ENCODE measurements around the gene CDR2. TPM values are rescaled to one million over a fixed set of nuclear protein-coding genes. Genes with fewer than 3 reads are reported as not detected.

Gene CDR2
- total and polyA plus RNA-seq, 12 donors, result 11.3 to 31.2 (median 17.7) TPM

DNA sequence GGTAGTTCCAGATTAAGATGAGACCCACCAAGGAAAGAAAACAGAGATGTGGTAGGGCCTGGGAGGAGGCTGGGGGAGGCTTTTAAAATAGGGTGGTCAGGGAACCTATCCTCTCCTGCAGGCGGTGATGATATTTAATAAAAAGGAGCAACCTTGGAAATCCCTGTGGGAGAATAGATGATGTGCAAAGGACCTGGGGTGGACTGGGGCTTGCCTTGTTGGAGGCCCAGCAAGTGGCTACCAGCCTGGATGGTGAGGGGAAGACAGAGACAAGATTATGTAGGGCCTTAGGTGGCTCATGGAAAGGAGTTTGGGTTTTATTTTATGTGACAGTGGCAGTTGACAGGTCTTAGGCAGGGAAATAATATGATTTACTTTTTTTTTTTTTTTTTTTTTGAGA lies 75.4 kb downstream of the CDR2 start:
- peak overlapping the region in 4 of 5 donors; percentile 96 to 97 (median 96) for H3K27ac ChIP-seq
- H3K27me3 ChIP-seq, result no peaks in the 10 kb centered on the region
- 95 to 100% (median 98%) methylated on average over 1 of the region's 1 CpG for whole genome bisulfite sequencing, 4 donors
- H3K36me3 ChIP-seq (replicated peaks in 1 of 2), result peaks cover 0 to 16% of the 10 kb centered on the region in 2 donors
- H3K4me1 ChIP-seq (replicated peaks in 1 of 2), result peaks cover 4 to 18% of the 10 kb centered on the region in 2 donors
- TF ChIP-seq, protein P1, sequence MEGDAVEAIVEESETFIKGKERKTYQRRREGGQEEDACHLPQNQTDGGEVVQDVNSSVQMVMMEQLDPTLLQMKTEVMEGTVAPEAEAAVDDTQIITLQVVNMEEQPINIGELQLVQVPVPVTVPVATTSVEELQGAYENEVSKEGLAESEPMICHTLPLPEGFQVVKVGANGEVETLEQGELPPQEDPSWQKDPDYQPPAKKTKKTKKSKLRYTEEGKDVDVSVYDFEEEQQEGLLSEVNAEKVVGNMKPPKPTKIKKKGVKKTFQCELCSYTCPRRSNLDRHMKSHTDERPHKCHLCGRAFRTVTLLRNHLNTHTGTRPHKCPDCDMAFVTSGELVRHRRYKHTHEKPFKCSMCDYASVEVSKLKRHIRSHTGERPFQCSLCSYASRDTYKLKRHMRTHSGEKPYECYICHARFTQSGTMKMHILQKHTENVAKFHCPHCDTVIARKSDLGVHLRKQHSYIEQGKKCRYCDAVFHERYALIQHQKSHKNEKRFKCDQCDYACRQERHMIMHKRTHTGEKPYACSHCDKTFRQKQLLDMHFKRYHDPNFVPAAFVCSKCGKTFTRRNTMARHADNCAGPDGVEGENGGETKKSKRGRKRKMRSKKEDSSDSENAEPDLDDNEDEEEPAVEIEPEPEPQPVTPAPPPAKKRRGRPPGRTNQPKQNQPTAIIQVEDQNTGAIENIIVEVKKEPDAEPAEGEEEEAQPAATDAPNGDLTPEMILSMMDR (IDR thresholded peaks at IDR 0.05), result no peak
- TF ChIP-seq POLR2A (IDR thresholded peaks at IDR 0.05), result no peak
- intact Hi-C loops (cut with DNase I), result loop anchor here in 1 of 2 donors (5.0 to 10.0 kb wide), 2 partner anchors 102 to 294 kb away; partner anchors contain the start of genes MOSMO and PDZD9
- H3K9me3 ChIP-seq (replicated peaks in 1 of 3), result no peaks in the 10 kb centered on the region
- no peak for DNase-seq
- no peak overlapping the region for H3K4me3 ChIP-seq

DNA sequence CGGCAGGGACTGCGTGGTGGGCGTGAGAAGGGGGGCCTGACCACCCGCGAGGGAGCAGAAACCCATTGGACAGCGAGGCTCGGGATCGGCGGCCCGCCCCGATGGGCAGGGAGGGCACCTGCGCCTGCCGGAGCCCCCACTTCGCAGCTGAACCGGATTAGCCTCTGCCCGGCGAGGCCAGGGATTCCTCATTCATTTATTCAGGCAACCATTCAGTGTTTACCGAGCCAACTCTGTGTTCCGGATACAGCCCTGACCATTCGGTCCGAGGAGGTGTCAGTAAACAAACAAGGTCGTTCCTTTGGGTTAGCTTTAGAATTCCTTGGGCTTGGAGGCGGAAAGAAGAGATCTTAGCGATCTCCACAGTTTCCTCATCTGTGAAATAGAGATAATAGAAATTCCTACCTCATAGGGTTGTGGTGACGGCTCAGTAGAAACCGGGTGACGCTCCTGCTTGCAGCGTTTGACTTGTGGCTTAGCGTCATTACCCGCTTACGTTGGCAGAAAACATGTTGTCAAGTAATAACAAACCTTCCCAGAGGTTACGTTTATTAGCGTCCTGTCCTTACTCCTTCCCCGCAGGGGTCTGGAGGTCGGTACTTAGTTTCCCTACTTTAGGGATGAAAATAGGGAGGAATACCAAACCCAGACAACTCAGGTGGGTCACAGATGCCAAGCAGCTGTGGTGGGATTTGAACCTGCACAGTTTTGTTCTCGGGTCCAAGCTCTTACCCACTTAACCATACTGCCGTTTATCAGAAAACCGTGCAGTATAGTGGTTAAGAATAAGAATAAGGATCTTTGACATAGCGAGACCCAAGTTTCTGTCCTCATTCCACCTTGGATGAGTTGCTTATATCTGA lies 76.3 kb downstream of the CDR2 start:
- Histone ChIP-seq H3K4me3 (peak overlapping the region; percentile 39 to 85 (median 63)), H3K4me1 (replicated peaks in 1 of 2) (peaks cover 4 to 18% of the 10 kb centered on the region in 2 donors), H3K27me3 (no peaks in the 10 kb centered on the region), H3K27ac (peak overlapping the region; percentile 85 to 97 (median 96)), H3K9me3 (replicated peaks in 1 of 3) (no peaks in the 10 kb centered on the region), H3K36me3 (replicated peaks in 1 of 2) (peaks cover 0 to 10% of the 10 kb centered on the region in 2 donors)
- 0% methylated on average over 18 to 39 of the region's 39 CpGs for WGBS, 4 donors
- DNase-seq, result peak; percentile 75 to 95 (median 84)
- intact Hi-C loops (cut with DNase I), result loop anchor here (2.0 to 10.0 kb wide), 3 partner anchors 101 to 293 kb away; partner anchors contain the start of genes MOSMO (in 1 of the 2) and PDZD9 (in 1 of the 2)
- TF ChIP-seq, protein P1 (IDR thresholded peaks at IDR 0.05), result no peak
- TF ChIP-seq POLR2A (IDR thresholded peaks at IDR 0.05), result peak in 1 of 2 donors; percentile 57

DNA sequence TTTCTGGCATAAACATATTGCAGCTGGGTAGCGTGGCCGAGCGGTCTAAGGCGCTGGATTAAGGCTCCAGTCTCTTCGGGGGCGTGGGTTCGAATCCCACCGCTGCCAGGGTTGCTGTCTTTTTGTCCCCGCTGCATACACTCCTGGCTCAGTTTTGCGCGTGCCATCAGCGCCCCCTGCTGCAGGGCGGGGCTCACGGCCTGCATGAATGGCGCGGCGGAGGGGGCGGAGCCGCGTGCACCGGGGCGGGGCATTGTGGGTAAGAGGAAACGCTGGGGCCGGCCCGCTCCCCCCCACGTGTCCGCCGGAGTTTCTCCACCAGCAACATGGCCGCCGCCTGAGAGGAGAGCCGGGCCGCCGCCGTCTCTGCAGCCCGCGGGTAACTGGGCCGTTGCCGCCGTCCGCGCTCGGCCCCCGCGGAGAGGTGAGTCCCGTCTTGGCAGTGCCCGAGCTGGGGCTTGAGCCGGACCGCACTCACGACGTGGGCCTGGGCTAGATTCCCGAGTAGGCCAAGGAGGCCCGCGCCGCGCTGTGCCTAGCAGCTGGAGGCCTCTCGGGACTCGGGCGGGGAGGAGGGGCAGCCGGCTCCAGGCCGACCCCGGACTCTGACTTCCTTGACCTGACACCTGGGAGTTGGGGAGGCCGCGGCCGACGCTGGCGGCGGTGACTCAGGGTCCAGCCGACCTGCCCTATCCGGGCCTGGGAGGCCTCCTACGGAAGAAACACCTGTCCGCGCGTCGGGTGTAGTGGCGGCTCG lies 77.1 kb downstream of the CDR2 start, which contains the start of gene POLR3E:
Gene POLR3E, plus strand, starts transcription at position 296 of the 757 bp plus-strand sequence. CDS start 5,560 bp downstream, outside the sequence.
- H3K4me1 ChIP-seq (replicated peaks in 1 of 2), result peaks cover 9 to 22% of the 10 kb centered on the region in 2 donors
- WGBS, 4 donors, result 0 to 1% (median 0%) methylated on average over 6 to 76 of the region's 76 CpGs
- no peaks in the 10 kb centered on the region for H3K9me3 ChIP-seq (replicated peaks in 1 of 3)
- intact Hi-C loops (cut with DNase I), result loop anchor here (2.0 to 10.0 kb wide), 3 partner anchors 100 to 292 kb away; partner anchors contain the start of genes MOSMO (in 1 of the 2) and PDZD9 (in 1 of the 2)
- H3K4me3 ChIP-seq, result peak within 1 kb of the TSS; percentile 39 to 85 (median 63)
- peak; percentile 98 to 100 (median 99) for DNase-seq
- no peaks in the 10 kb centered on the region for H3K27me3 ChIP-seq
- H3K27ac ChIP-seq, result peak within 1 kb of the TSS; percentile 85 to 97 (median 96)
- peaks cover 0 to 3% of the 10 kb centered on the region in 2 donors for H3K36me3 ChIP-seq (replicated peaks in 1 of 2)
- peak; percentile 59 to 84 for TF ChIP-seq POLR2A (IDR thresholded peaks at IDR 0.05)
- TF ChIP-seq, protein P1 (IDR thresholded peaks at IDR 0.05), result peak; percentile 68 to 98 (median 93)

Data from adrenal gland (tissue), 12 donors.